UCSD-AML1 (cell line): ENCODE measurements around the gene RUNX3.
A peak's percentile ranks its signal among the peaks of the same experiment; 100 is the strongest.
"Not testable (repeated sequence)": the region's sequence is repeated elsewhere in the genome, so short reads cannot be mapped to it uniquely, and the experiment has no call there.

Experiments used
- DNase-seq: peaks from one replicate; lab custom pipeline; 2025; ENCODE audit not compliant: unreplicated experiment; lab: John Stamatoyannopoulos, UW

RUNX3 gene

GRCh38 chr1:24930260-24931145 lies at the start of gene RUNX3:
Gene RUNX3, minus strand, starts transcription at chr1:24930276. Its CDS starts 408 bp downstream, at chr1:24929868.
- peak; percentile 89 for DNase-seq

GRCh38 chr1:24979232-24979631 lies 49.2 kb upstream of the RUNX3 start:
- not testable (repeated sequence) for DNase-seq

- DNase-seq = no peak
Observed at GRCh38 chr1:24978383-24979032, 48.4 kb upstream of the RUNX3 start.

DNA sequence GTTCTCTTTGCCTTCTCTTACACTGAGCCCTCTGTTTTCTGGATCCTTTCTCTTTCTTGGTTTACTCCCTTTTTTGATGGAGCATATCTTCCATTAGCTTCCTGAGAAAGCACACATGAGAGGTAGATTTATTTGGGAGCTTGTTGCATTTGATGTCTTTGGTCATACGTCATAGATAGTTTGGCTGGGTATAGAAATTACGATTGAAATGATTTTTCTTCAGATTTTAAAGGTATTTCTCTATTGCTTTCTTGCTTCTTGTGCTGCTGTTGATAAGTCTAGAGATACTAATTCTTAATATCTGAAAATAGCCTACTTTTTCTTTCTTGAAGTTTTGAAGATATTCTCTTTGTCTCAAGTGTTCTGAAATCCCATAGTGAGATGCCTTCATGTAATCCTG lies 45.3 kb upstream of the RUNX3 start:
- DNase-seq = no peak

DNA sequence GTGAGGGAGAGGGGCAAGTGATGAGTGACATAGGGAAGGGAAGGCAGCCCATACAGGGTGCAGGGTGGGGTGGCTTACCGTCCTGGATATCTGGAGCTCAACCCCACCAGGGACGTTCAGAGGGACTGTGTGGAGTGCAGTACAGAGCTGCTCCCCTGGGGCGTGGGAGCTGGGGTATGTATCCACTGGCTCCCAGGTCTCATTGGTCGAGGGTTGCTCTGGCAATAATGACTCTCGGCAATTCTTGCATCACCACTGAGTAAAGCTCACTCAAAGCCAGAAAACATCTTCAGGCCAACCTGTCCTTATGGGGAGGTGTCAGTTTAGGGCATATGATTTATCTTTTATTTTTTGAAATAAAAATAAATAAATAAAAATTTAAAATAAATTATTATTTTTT lies 43.2 kb upstream of the RUNX3 start:
- DNase-seq = no peak

DNA sequence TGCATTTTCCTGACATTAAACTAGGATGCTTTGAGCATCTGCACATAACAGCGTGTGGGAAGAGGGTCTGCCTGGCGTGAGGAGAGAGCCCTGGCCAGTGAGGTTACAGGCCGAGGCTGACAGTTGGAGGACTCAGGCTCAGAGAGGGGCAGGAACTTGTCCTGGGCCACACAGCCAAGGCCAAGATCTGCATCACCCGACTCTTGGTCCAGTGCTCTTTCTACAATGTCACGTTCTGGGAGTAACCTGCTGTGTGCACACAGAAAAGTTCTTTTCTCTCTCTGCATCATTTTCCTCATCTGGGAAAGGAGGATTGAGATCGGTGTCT lies 42.8 kb upstream of the RUNX3 start:
- DNase-seq = no peak

DNA sequence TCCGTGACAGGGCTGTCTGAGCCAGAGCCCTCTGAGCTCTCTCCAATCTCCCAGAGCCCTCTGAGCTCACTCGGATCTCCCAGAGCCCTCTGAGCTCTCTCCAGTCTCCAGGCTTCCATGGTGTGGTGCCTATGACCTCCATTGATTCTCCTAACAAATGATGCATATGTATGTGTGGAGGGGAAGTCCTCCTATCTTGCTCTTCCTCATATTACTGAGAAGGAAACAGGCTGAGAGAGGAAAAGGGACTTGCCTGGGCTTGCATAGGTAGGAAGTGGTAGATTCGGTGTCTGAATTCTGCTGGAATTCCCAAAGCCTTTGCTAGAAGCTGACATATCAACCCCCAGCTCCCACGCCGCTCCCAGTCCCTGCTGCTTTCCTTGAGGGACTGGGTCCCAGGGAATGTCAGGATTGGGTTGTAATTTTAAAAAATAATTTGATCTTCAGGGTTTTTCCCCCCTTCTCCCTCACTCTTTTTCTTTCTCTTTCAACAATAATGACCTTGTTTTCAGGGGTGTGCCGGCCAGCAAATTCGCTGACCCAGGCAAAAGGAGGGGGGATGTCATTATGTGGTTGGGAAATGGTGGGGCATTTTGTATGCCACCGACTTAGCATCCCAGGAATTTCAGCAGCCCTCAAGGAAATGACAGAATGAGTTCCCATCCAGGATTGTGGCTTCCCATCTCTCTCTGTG lies 42.3 kb upstream of the RUNX3 start:
- no peak for DNase-seq

- DNase-seq = peak; percentile 29
Observed at GRCh38 chr1:24970926-24971875, 41.1 kb upstream of the RUNX3 start.

- DNase-seq = no peak
Observed at GRCh38 chr1:24970399-24970753, 40.3 kb upstream of the RUNX3 start.

DNA sequence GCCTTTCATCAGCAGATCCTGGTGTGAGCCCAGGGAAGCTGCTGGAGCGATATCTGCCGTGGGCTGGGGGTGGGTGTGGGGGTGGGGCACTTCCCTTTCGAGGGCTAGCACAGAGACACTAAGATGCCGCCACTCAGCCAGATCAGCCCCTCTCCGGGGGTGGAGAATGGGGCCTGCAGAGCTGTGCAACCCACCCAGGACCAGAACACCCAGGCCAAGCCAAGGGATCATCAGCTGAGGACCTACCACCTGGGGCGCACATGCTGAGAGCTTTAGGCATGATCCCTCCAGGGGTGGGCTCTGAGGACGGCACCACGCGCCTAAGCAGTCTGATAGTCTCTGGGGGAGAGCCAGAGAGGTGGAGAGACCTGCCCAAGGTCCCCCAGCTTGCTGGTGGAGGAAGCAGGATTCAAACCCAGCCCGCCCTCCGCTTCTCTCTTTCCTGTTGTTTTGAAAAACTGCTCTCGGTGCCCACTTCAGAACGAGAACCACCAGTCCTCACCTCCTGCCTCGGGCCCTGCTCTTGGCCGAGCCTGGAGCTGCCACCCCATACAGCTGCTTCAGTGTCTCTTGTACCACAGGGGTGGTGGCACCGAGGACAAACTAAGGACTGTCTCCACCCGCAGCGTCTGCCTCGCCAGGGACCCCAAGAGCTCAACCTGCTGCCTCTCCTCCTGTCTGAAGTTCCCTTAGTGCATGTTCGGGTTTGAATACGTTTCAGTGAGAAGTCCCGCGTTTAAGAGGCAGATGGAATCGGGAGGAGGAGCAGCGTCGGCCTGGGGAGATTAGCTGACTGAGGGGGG lies 39.7 kb upstream of the RUNX3 start:
- DNase-seq = no peak

- no peak for DNase-seq
Observed at GRCh38 chr1:24968941-24969585, 39.0 kb upstream of the RUNX3 start.

DNA sequence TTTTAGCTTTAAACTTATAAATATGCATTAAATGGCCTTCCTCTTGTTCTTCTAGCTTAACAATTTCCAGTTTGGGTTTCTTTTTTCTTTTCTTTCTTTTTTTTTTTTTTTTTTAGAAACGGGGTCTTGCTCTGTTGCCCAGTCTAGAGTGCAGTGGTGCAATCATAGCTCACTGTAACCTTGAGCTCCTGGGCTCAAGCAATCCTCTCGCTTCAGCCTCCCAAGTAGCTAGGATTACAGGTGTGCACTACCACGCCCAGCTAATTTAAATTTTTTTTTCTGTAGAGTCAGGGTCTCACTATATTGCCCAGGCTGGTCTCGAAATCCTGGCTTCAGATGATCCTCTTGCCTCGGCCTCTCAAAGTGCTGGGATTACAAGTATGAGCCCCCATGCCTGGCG lies 37.9 kb upstream of the RUNX3 start:
- DNase-seq = no peak

GRCh38 chr1:24967555-24967954 lies 37.5 kb upstream of the RUNX3 start:
- DNase-seq = no peak

- no peak for DNase-seq
Observed at GRCh38 chr1:24966724-24967346, 36.8 kb upstream of the RUNX3 start.

- DNase-seq = no peak
Observed at GRCh38 chr1:24966121-24966723, 36.1 kb upstream of the RUNX3 start.

DNA sequence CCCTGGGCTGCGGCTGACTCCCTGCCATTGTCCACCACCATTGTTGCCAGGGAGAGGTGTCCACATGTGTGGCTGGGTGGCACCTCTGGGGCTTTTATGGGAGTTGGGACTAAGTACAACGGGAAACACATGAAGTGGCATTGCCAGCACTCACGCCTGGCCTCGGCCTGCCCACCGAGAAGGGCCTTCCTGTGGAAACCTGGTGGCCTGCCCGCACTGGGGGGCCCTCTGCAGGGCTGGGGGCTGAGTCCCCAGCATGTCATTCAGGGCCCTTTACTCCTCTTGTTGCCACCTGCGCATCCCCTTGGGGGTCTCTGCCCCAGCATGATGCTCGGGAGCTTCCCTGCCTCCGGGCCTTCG lies 35.5 kb upstream of the RUNX3 start:
- DNase-seq = peak; percentile 63

- peak; percentile 93 for DNase-seq
Observed at GRCh38 chr1:24964811-24965570, 34.9 kb upstream of the RUNX3 start.
